NCI-H2171 treated with DMSO at 0.1 percent for 48 hours (cell line): ENCODE data around the gene AATK.
"Not testable (repeated sequence)": the region's sequence is repeated elsewhere in the genome, so short reads cannot be mapped to it uniquely, and the experiment has no call there.

Experiments used
- DNase-seq: peaks from one replicate; lab custom pipeline; 2025; lab: John Stamatoyannopoulos, UW

Gene AATK

DNA sequence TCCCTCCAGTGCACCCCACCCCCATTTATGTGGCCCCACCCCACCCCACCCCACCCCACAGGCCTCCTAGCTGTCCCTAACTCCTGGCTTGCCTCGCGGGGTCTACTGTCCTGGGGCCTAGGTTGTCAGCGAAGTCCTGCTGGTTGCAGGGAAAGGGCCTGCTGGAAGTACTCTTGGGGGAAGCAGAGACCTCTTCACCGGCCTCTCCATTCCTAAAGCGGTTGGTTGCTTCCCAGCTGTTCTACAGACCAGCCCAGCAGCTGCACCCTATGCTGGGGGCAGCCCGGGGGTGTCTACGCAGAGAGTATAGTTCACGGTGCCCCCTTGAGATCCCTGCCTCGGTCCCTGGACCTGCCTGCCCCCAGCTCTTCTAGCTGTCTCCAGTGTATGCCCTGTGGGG lies 74.9 kb downstream of the AATK start:
- DNase-seq, result no peak

DNA sequence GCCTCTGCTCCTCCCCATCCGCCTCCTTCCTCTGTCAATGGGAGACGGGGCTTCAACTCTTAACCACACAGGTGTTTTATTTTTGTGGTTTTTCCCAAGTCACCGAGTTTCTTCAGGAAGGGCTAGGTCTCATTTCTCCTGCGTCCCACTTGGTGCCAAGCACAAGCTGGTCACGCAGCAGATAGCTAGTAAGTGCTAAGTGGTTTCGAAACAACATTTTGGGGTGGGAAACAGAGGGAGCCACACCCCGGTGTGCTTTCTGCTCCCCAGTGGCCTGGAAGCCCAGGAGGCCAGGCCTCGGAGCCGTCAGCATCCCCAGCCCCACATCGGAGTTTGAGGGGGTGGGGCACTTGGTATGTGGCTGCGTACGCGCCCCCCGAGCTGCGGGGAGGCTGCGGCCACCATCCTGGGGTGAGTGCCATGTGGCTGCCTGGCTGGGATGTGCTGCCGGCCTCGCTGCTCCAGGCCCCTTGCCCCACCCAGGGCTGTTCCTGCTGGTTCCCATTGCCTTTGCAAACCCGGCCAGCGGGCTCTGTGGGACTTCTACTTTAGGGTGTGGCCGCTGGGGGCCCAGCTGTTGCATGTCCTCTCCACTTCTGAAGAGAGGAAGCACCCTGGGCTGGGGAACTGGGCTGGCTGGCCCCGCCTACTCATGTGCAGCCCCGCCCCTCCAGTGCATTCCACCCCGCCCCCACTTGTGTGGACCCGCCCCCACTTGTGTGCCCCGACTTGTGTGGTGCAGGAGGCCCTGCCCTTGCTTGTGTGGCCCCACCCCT lies 75.5 kb downstream of the AATK start:
- no peak for DNase-seq

DNA sequence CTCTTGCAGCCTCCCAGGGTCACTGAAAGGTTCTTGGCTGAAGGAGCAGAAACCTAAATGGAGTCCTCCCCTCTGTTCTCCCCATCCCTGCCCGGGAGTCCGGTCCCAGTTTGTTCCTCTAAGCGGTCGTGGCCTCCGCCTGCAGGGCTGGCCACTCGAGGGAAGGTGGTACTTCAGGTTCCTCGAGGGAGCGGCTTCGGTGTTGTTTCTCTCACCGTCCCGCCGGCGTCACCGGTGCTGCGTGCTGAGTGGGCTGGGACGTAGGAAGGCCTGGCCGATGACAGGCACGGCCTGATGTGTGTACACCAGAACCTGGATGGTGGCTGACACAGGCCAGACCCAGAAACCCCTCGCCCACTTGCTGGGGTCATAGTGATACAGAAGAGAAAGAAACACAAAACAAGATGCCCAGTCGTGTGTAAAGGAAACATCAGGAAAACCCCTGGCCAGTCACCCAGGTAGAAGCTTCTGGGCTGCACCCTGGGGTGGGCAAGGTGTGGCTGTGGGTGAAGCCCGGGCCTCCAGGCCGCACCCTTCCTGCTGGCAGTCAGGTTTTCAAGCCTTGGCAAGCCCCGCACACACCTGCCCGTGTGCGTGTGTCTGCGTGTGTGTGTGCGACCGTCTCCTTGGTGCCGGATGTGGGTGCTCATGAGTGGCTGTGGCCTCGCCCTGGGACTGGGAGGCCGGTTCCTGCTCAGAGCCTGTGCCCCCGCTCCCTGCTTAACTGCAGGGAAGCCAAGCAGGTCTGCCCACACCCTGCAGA lies 79.1 kb downstream of the AATK start:
- DNase-seq, result no peak

DNA sequence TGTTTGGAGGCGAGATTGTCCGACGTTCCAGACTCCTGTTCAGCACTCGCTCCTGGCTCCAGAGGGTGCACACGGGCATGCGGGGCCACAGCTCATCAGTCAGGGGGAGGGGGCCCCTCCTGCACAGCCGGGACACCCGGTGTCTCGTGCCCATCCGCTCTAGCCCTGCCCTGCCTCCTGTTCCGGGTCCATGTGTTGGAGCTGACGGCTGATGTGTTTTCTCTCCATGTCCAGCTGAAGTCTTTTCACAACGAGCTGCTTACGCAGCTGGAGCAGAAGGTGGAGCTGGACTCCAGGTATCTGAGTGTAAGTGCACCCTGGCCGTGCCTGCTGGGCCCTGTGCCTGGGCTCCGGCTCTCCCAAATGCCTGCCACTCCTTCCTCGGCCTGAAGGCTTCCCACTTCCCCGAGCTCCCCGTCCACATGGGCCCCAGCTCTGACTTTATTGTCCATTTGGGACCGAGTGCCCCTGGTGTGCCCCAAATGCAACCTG lies 80.6 kb downstream of the AATK start:
- no peak for DNase-seq

DNA sequence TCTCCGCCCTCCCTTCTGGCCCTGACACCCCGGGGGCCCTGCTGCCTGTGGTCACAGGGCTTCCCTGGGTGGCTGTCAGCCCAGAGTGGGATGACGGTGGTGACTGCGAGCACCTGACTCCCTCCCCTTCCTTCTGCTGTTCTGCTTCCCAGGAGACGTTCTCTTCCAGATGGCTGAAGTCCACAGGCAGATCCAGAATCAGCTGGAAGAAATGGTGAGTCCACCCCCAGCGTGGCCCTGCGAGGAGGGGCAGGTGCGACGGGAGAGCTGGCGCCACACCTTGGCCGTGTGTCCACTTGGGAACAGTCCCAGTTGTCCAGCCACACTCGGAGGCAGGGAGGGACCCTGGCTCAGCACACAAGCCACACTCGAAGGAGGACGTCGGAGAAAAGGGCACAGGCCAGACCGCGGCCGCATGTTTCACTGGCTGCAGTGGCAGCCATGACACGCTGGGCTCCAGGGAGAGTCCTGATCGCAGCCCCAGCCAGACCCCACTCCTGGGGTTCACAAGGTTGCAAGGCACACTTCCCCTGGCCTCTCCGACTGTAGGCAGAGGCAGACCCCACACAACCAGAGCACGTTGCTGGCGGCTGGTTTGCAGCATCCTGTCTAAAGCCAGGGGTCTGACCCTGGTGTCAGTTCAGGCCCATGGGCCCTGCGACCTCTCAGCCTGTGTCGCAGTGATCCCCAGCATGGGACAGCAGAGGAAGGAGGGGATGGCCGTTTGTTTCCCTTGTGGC lies 81.2 kb downstream of the AATK start:
- peak; percentile 52 for DNase-seq

DNA sequence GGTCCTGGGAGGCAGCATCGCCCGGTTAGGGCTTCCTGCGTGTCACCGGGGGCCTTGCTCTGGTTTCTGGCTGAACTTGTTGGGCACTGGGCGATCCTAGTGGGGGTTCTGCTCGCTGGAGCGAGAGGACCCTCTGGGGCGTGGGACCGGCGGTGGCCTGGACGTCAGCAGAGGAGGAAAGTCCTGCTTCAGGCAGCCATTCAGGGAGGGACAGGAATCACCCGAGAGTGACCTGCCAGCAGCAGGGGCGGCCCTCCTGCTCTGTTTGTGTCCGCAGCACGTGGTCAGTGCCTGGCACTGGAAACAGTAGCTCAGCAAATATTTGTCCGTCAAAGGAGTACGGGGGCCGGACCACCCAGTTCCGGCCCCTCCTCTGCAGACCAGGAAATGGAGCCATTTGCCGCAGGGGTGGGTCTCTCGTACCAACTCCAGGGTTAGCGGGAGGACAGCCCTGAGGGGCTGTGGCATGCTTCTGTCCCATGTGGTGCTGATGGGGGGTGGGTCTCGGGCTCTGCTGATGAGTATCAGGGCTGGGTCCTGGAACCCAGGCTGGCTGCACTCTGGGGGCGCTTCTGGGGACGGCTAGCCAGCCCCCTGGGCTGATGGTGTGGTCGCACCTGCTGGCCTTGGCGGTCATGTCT lies 82.8 kb downstream of the AATK start:
- DNase-seq, result no peak

DNA sequence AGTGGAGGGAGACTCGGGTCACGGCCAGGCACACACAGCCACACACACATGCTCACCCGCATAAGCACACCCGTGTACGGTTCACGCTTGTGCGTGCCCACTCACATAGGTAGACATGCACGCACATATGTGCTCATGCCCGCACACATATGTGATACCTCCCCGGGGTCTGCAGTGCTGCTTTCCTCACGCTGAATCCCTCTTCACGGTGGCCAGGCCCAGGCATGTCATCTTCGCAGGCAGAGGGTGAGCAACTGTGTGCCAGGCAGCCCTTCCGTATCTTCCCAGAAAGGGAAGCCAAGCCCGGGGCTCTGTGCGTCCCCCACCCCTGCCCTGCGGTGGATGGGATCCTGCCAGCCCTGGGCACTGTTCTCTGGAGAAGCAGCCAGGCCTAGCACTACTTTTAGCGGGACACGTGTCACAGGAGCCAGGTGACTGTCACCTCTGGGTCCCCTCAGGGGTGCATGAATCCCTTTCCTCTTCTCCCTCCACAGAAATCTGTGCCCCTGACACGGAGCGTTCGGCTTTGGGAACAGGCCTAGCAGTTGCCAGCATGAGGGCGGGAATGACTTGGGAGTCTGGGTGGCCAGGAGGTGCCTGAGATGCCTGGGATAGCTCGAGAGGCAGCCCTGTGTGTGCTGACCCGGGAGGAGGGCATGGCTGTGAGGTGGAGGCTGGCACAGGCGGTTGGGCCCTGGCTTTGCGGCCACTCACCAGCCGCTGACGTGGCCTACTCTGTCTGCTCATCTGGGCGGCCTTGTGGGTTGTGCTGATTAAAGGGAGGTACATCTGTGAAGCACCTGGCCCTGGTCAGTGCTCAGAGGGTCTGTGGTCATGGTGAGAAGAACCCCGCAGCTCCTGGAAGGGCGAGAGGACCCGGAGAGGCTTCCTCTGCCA lies 83.6 kb downstream of the AATK start:
- no peak for DNase-seq

DNA sequence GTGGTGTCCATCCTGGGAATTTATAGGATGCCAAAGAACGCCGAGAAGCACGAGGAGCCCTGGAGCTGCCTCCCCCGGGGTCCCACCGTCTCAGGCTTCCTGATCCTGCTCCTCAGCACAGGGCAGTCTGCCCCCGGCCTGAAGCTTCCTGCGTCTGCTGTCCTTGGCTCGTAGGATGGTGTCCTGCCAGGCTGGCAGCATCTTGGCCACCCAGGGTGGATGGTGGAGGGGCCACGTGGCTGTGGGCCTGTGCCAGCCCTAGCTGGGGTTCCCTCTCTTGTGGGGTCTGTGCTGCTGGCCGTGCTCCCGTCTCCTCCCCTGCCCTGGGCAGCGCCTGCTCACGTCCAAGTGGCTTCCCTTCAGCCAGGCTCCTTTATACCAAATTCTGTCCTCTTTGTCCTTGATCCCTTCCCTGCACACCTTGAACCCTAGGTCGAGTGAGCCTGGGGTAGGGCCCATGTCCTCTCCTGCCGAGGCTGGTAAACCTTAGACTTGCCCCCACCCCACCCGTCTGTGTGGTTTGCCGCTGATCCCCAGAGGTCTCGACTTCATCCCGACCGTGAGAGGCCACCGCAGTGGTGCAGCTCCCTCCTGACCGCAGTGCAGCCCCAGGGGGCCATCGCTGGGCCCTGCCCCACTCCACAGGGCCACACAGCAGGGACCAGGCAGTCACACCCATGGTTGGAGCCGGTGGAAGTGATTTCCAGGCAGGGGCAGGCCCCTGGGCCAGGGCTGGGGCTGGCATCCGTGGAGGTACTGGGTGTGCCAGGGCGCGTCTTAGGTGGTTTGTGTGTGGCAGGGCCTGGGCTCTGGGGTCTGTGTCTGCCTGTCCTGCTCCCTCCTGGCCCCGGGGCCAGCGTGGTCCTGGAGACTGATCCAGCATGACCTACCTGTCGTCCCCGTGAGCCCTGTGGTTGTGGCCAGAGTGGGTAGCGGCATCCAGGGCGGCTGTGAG lies 84.5 kb downstream of the AATK start:
- DNase-seq, result no peak

DNA sequence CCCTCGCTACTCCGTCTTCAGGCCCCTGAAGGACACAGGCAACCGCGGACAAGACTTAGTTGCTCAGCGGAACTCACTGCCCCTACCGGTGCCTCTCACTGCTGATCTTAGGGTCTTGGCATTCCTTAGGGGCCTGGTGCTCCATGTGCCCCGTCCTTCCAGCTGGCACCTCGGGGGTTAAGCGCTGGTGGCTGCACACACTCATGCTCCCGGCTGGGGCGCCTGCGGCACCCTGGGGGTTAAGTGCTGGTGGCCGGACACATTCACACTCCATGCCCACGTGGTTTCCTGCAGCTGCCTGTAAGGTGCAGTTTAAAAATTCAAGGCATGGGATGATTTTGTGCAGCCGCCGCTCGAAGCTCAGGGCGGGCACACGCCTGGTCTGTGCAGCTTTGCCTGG lies 86.0 kb downstream of the AATK start:
- no peak for DNase-seq

DNA sequence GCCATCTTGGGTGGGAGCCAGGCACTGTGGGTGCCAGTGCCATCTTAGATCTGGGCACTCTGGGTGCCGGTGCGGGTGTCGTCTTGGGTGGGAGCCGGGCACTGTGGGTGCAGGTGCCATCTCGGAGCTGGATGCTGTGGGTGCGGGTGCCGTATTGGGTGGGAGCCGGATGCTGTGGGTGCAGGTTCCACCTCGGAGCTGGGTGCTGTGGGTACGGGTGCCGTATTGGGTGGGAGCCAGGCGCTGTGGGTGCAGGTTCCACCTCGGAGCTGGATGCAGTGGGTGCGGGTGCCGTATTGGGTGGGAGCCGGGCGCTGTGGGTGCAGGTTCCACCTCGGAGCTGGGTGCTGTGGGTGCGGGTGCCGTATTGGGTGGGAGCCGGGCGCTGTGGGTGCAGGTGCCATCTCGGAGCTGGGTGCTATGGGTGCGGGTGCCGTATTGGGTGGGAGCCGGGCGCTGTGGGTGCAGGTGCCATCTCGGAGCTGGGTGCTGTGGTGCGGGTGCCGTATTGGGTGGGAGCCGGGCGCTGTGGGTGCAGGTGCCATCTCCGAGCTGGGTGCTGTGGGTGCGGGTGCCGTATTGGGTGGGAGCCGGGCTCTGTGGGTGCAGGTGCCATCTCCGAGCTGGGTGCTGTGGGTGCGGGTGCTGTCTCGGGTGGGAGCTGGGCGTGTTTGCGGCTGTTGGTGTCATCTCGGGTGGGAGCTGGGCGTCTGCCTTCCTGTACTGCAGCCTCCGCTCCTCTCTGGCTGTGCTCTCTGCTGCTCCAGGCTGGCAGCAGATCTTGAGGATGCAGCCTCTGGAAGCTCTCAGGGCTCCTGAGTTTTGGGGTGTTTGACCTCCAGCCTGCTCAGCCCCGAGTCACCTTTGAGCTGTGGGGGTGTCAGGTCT lies 87.8 kb downstream of the AATK start:
- not testable (repeated sequence) for DNase-seq

DNA sequence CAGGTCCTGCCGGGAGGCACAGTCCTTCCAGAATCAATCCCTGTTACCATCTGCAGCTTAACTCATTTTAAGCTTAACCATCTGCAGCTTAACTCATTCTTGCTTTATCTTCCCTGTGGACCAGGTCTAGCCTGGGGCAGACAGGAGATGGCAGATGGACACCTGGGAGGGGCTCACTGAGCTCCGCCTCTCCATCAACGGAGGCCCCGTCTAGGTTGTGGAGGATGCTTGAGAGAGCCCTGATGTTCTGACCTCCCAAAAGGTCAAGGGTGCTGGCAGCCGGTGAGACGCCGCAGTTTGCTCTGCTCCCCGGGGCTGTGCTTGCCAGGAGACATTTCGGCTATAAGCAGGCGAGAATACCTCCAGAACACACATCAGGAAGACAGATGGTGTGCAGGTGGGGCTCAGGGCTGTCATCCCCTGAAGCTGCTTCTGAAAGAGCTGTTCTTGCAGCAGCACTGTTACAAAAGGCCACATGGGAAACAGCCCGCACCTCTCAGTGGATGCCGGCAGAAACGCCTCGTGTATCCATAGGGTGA lies 89.8 kb downstream of the AATK start:
- DNase-seq, result peak; percentile 99

DNA sequence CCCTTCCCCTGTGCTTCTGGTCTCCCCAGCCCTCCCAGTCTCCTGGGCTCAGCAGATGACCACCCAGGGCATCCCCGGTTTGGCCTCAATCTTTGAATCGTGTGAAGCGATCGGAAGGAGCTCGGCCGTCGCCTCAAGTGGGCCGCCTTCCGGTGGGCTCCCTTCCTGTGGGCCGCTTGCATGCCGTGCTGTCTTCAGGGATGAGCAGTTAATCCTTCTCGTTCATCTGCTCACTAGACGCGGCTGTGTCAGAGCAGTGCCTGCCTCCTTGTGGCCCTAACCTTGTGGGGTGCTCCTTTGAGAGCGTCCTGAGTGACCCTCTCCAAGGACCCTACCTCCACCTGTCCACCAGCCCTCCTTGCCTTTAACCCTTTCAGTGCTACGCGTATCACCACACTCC lies 90.7 kb downstream of the AATK start:
- DNase-seq, result no peak

DNA sequence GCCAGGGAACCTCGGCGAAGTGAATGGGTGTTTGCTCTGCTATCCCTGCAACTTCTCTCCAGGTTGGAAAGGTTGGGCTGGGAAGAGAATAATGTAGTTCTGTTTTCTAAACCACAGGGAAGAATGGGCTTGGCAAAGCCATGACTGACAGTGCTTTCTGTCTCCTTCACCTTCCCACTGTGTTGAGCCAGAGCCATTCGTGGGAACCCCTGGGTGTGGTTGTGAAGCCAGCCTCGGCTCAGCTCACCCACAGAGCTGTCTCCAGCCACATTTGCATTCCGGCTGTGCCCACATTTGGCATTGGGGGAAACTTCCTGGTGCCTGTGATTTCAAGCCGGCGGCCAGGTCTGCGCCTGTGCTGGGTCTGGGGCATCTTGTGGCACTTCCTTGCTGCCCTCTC lies 91.1 kb downstream of the AATK start:
- DNase-seq, result no peak

DNA sequence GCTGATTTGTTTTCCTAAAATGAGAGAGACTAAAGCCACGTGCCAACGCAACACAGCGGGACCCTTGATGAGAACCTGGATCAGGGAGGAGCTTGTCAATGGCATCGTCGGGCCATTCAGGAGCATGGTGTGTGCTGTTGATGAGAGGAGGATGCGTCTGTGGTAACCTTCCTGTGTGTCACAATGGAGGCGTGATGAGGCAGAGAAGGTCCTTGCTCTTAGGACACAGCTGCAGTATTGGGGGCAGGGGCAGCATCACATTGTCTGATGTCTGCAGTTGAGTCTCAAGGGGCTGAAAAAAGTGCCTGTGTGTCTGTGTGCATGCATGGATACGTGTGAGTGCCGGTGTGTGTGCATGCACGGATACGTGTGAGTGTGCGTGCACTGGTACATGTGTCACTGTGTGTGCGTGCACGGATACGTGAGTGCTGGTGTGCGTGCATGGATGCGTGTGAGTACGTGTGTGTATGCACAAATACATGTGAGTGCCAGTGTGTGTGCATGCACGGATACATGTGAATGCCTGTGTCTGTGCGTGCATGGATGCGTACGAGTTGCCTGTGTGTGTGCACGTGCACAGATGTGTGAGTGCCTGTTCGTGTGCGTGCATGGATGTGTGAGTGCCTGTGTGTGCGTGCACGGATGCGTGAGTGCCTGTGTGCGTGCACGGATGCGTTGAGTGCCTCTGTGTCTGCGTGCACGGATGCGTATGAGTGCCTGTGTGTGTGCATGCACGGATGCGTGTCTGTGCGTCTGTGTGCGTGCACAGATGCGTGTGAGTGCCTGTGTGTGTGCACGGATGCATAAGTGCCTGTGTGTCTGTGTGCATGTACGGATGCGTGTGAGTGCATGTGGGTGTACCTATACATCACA lies 91.8 kb downstream of the AATK start:
- no peak for DNase-seq

DNA sequence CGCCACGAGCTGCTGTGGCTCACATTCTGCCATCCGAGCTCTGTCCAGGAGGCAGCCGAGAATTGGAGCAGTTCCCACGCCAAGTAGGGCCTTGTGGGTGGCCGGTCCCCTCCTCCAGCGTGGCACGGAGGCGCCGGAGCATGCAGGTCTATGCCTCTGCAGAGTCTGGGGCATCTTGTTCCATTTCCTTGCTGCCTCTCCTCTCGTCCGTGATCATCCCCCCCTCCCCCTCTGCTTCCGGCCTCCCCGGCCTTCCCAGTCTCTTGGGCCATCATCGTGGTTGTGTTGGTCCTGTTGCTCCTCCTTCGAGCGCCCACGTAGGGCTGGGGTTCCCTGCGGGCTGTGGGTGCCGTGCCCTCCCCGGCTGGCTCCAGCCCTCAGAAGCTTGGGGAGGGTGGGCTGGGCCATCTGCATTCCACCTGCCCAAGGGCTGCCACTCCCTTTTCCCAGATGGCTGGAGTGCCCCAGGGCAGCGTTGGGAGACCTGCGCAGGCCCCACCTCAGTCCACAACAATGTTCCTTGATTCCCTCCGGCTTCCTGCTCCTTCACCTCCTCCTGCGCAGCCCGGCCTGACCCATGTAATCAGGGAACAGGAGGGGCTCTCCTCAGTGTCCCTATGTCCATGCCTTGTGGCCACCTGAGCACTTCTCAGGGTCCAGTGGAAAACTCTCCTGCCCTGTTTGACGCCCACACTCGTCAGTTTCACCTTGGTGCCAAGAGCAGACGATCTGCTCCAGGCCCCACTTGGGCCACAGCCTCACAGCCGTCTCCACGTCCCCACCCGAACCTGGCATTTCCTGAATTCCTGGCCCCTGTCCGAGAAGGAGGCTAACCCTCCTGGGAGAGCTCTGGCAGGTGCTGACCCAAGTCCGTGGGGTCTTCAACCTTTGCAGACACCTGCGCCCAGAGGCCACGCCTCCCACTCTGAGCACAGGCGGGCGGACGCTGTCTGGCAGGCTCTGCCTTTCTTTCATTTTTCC lies 94.0 kb downstream of the AATK start:
- no peak for DNase-seq

DNA sequence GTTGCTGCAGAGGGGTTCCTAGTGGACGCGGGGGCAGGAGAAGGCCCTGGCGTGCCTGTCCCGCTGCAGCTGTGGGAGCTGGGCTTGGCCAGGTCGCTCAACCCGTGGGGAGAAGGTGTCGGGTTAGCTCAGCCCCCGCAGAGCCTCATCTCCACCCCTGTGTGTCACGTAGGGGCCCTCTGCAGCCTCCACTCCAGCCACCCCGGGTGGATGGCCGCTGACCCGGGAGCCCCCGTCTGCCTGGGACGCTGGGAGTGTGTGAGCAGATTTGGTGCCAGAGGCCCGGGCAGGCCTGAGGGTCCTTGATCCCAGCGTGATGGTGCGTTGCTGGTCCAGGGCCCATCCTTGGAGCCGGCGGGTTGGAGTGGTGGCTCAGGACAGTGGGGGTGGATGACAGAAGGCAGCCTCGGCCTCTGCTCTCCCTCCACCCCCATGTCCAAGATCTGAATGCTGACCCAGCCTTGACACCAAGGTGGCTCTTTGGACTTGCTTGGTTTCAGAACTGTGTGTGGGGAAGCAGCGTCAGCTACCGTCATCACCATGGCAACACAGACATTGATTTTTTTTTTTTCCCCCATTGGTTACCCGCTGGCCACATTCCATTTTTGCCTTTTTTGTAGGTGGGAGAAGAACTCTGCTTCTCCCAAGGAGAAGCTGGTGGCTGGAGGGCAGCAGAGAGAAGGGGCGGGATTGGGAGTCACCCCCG lies 95.3 kb downstream of the AATK start:
- no peak for DNase-seq
